ENCODE results near the gene PROZ. TPM values are rescaled to one million over a fixed set of nuclear protein-coding genes. Genes with fewer than 3 reads are reported as not detected.

PROZ gene
- total and polyA plus RNA-seq, 7 donors: 0.10 TPM; not detected in 6

GRCh38 chr13:113120300-113121182 lies 37.9 kb upstream of the PROZ start:
- Histone ChIP-seq H3K4me3 (no peak overlapping the region), H3K36me3 (no peaks in the 10 kb centered on the region), H3K9me3 (no peaks in the 10 kb centered on the region), H3K27me3 (no peaks in the 10 kb centered on the region), H3K27ac (no peak overlapping the region), H3K4me1 (no peaks in the 10 kb centered on the region)
- intact Hi-C loops (cut with DNase I): no loop called here
- DNase-seq: no peak
- TF ChIP-seq EP300 (IDR thresholded peaks at IDR 0.05) (no peak), POLR2AphosphoS5 (IDR thresholded peaks at IDR 0.05) (no peak), POLR2A (IDR thresholded peaks at IDR 0.05) (no peak)
- TF ChIP-seq, protein P1, sequence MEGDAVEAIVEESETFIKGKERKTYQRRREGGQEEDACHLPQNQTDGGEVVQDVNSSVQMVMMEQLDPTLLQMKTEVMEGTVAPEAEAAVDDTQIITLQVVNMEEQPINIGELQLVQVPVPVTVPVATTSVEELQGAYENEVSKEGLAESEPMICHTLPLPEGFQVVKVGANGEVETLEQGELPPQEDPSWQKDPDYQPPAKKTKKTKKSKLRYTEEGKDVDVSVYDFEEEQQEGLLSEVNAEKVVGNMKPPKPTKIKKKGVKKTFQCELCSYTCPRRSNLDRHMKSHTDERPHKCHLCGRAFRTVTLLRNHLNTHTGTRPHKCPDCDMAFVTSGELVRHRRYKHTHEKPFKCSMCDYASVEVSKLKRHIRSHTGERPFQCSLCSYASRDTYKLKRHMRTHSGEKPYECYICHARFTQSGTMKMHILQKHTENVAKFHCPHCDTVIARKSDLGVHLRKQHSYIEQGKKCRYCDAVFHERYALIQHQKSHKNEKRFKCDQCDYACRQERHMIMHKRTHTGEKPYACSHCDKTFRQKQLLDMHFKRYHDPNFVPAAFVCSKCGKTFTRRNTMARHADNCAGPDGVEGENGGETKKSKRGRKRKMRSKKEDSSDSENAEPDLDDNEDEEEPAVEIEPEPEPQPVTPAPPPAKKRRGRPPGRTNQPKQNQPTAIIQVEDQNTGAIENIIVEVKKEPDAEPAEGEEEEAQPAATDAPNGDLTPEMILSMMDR (IDR thresholded peaks at IDR 0.05): no peak
- WGBS, 2 donors: 74 to 84% methylated on average over 19 of the region's 19 CpGs

GRCh38 chr13:113121183-113121927 lies 37.1 kb upstream of the PROZ start:
- TF ChIP-seq POLR2AphosphoS5 (IDR thresholded peaks at IDR 0.05): no peak
- TF ChIP-seq POLR2A (IDR thresholded peaks at IDR 0.05): no peak
- no peak for TF ChIP-seq EP300 (IDR thresholded peaks at IDR 0.05)
- TF ChIP-seq, protein P1 (IDR thresholded peaks at IDR 0.05): no peak
- H3K36me3 ChIP-seq: no peaks in the 10 kb centered on the region
- no peak for DNase-seq
- no peaks in the 10 kb centered on the region for H3K27me3 ChIP-seq
- no peaks in the 10 kb centered on the region for H3K4me1 ChIP-seq
- no peak overlapping the region for H3K27ac ChIP-seq
- 84 to 94% methylated on average over 24 of the region's 24 CpGs for WGBS, 2 donors
- H3K9me3 ChIP-seq: no peaks in the 10 kb centered on the region
- intact Hi-C loops (cut with DNase I): no loop called here
- no peak overlapping the region for H3K4me3 ChIP-seq

DNA sequence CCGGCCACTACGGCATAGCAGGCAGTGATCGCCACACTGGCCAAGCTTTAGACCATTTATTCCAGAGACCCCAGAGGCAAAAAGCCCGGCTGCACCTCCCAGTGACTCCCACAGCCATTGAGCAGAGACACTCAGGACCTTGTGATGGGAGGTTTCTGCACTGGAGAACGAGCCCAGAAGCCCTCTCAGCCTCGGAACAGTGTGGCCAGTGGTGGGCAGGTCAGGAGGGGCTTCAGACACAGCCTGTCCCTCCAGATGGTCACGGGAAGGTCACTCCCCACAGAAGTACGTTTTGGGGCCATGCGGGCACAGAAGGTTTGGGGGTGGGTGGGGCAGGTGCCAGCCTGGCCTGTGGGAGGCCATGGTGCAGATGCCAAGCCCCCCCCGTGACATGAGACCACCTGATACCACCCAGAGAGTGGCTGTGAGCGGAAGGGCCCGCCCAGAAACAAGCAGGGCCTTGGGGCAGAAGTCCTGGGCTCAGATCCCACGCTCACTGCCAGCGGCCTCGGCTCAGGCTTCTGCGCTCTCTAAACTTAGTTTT lies 36.4 kb upstream of the PROZ start:
- Histone ChIP-seq H3K9me3 (no peaks in the 10 kb centered on the region), H3K4me1 (no peaks in the 10 kb centered on the region), H3K36me3 (no peaks in the 10 kb centered on the region), H3K27ac (peak overlapping the region in 3 of 4 donors; percentile 18 to 51 (median 20)), H3K27me3 (no peaks in the 10 kb centered on the region), H3K4me3 (peak overlapping the region in 1 of 4 donors; percentile 9)
- TF ChIP-seq EP300 (IDR thresholded peaks at IDR 0.05) (no peak), POLR2A (IDR thresholded peaks at IDR 0.05) (no peak), POLR2AphosphoS5 (IDR thresholded peaks at IDR 0.05) (no peak)
- TF ChIP-seq, protein P1 (IDR thresholded peaks at IDR 0.05): no peak
- no peak for DNase-seq
- intact Hi-C loops (cut with DNase I): no loop called here
- 63 to 78% methylated on average over 16 of the region's 16 CpGs for WGBS, 2 donors

GRCh38 chr13:113122550-113123225 lies 35.8 kb upstream of the PROZ start, which contains the start of gene F10:
TSS of gene F10 (plus strand) at chr13:113122799. CDS start at chr13:113122856, 57 bp downstream.
- Histone ChIP-seq H3K4me1 (no peaks in the 10 kb centered on the region), H3K4me3 (peak within 1 kb of the TSS in 3 of 4 donors; percentile 7 to 9 (median 7)), H3K27me3 (no peaks in the 10 kb centered on the region), H3K9me3 (no peaks in the 10 kb centered on the region), H3K36me3 (no peaks in the 10 kb centered on the region), H3K27ac (peak within 1 kb of the TSS in 3 of 4 donors; percentile 18 to 51 (median 46))
- DNase-seq: no peak
- WGBS, 2 donors: 9 to 49% methylated on average over 23 of the region's 23 CpGs
- TF ChIP-seq POLR2AphosphoS5 (IDR thresholded peaks at IDR 0.05): peak in 1 of 4 donors; percentile 44
- TF ChIP-seq, protein P1 (IDR thresholded peaks at IDR 0.05): no peak
- intact Hi-C loops (cut with DNase I): no loop called here

Data from sigmoid colon (tissue), 7 donors.